HEK293 (cell line): ENCODE measurements around the gene COX19.

ENCODE experiments used
- CTCF ChIA-PET: fragments of 350-600 bp; formaldehyde crosslinking; extraction: SDS; loops from one replicate; lab custom pipeline; 2021; ENCODE audit warnings: antibody characterized with exemption; lab: Yijun Ruan, JAX
- POLR2A ChIA-PET: fragments of 300-600 bp; formaldehyde crosslinking; extraction: SDS; loops from one replicate; lab custom pipeline; 2020; ENCODE audit warnings: antibody characterized with exemption, inconsistent platforms; lab: Yijun Ruan, JAX
- H3K27ac ChIP-seq: fragments of 200-500 bp; sonication (Bioruptor generic); 2 replicates; pipeline ENCODE4 v1.5.1; 2014; ENCODE audit warnings: low read depth, low read length, control low read depth, inconsistent platforms; ENCODE audit errors: extremely low read depth
- H3K36me3 ChIP-seq, 2 experiments: fragments of 200-500 bp in 1 of 2; sonication (Bioruptor generic) in 1 of 2; 1 replicate in 1 of 2; 2 replicates in 1 of 2; pipeline ENCODE4 v1.5.1; 2014 to 2017; ENCODE audit warnings: inconsistent platforms in 2 of 2, low read length in 2 of 2; ENCODE audit not compliant: control insufficient read depth in 2 of 2, insufficient read depth in 1 of 2
- H3K4me1 ChIP-seq: fragments of 200-500 bp; sonication (Bioruptor generic); 2 replicates; pipeline ENCODE4 v1.5.1; 2014; ENCODE audit warnings: mild to moderate bottlenecking, low read length, inconsistent platforms; ENCODE audit not compliant: control insufficient read depth, insufficient read depth
- H3K4me3 ChIP-seq: 2 replicates; pipeline ENCODE4 v1.5.1; 2011; ENCODE audit warnings: low read depth, mild to moderate bottlenecking, control low read depth, low read length, moderate library complexity
- H3K9me3 ChIP-seq: fragments of 200-500 bp; sonication (Bioruptor generic); 2 replicates; pipeline ENCODE4 v1.5.1; 2014; ENCODE audit warnings: low read depth, low read length, inconsistent platforms; ENCODE audit not compliant: control insufficient read depth, insufficient read depth
- BCL11A ChIP-seq: fragments of 450-650 bp; formaldehyde crosslinking; IDR thresholded peaks from 2 replicates; pipeline ENCODE4 v1.5.1; 2016; ENCODE audit warnings: low read depth, missing biosample characterization, missing genetic modification characterization
- GLIS1 ChIP-seq: fragments of 450-650 bp; formaldehyde crosslinking; IDR thresholded peaks from 2 replicates; pipeline ENCODE4 v1.5.1; 2016; ENCODE audit warnings: missing biosample characterization, missing genetic modification characterization
- MEIS1 ChIP-seq: sonication (generic); formaldehyde crosslinking; IDR thresholded peaks from 2 replicates; pipeline ENCODE4 v1.8.1; 2022; ENCODE audit warnings: missing genetic modification reagents, mild to moderate bottlenecking, borderline replicate concordance
- SP2 ChIP-seq: fragments of 450-650 bp; formaldehyde crosslinking; IDR thresholded peaks from 2 replicates; pipeline ENCODE4 v1.5.1; 2016; ENCODE audit warnings: missing biosample characterization, missing genetic modification characterization
- WT1 ChIP-seq: fragments of 450-650 bp; formaldehyde crosslinking; IDR thresholded peaks from 2 replicates; pipeline ENCODE4 v1.5.1; 2016; ENCODE audit warnings: missing biosample characterization, missing genetic modification characterization
- ZBTB8A ChIP-seq: fragments of 450-650 bp; formaldehyde crosslinking; IDR thresholded peaks from 2 replicates; pipeline ENCODE4 v1.5.1; 2016; ENCODE audit warnings: missing biosample characterization, missing genetic modification characterization
- ZIC2 ChIP-seq: fragments of 450-650 bp; formaldehyde crosslinking; IDR thresholded peaks from 2 replicates; pipeline ENCODE4 v1.5.1; 2016; ENCODE audit warnings: missing biosample characterization, missing genetic modification characterization
- ZNF10 ChIP-seq: fragments of 450-650 bp; formaldehyde crosslinking; IDR thresholded peaks from 2 replicates; pipeline ENCODE4 v1.5.1; 2017; ENCODE audit warnings: missing biosample characterization, missing genetic modification characterization
- ZNF155 ChIP-seq: fragments of 450-650 bp; formaldehyde crosslinking; IDR thresholded peaks from 2 replicates; pipeline ENCODE4 v1.5.1; 2016; ENCODE audit warnings: missing biosample characterization, missing genetic modification characterization
- ZNF354C ChIP-seq: fragments of 450-650 bp; formaldehyde crosslinking; IDR thresholded peaks from 2 replicates; pipeline ENCODE4 v1.5.1; 2016; ENCODE audit warnings: missing biosample characterization, missing genetic modification characterization, low read depth, borderline replicate concordance
- ZNF610 ChIP-seq: fragments of 450-650 bp; formaldehyde crosslinking; IDR thresholded peaks from 2 replicates; pipeline ENCODE4 v1.5.1; 2016; ENCODE audit warnings: missing biosample characterization, missing genetic modification characterization, borderline replicate concordance
- ZNF629 ChIP-seq: fragments of 450-650 bp; formaldehyde crosslinking; IDR thresholded peaks from 2 replicates; pipeline ENCODE4 v1.5.1; 2017; ENCODE audit warnings: missing biosample characterization, missing genetic modification characterization
- ZNF776 ChIP-seq: fragments of 450-650 bp; formaldehyde crosslinking; IDR thresholded peaks from 2 replicates; pipeline ENCODE4 v1.5.0; 2017; ENCODE audit warnings: missing biosample characterization, missing genetic modification characterization, borderline replicate concordance
- ZSCAN23 ChIP-seq: fragments of 450-650 bp; formaldehyde crosslinking; IDR thresholded peaks from 2 replicates; pipeline ENCODE4 v1.5.1; 2016; ENCODE audit warnings: missing biosample characterization, missing genetic modification characterization
- TF ChIP-seq, protein P1 (sequence below): fragments of 450-650 bp; formaldehyde crosslinking; IDR thresholded peaks from 2 replicates; pipeline ENCODE4 v1.5.1; 2017; ENCODE audit warnings: missing biosample characterization, missing genetic modification characterization
- TF ChIP-seq, protein P2 (sequence below): fragments of 450-650 bp; formaldehyde crosslinking; IDR thresholded peaks from 2 replicates; pipeline ENCODE4 v1.5.1; 2016; ENCODE audit warnings: missing biosample characterization, missing genetic modification characterization
- TF ChIP-seq, protein P3 (sequence below): fragments of 450-650 bp; formaldehyde crosslinking; IDR thresholded peaks from 2 replicates; pipeline ENCODE4 v1.5.1; 2016; ENCODE audit warnings: missing biosample characterization, missing genetic modification characterization

Gene COX19

DNA sequence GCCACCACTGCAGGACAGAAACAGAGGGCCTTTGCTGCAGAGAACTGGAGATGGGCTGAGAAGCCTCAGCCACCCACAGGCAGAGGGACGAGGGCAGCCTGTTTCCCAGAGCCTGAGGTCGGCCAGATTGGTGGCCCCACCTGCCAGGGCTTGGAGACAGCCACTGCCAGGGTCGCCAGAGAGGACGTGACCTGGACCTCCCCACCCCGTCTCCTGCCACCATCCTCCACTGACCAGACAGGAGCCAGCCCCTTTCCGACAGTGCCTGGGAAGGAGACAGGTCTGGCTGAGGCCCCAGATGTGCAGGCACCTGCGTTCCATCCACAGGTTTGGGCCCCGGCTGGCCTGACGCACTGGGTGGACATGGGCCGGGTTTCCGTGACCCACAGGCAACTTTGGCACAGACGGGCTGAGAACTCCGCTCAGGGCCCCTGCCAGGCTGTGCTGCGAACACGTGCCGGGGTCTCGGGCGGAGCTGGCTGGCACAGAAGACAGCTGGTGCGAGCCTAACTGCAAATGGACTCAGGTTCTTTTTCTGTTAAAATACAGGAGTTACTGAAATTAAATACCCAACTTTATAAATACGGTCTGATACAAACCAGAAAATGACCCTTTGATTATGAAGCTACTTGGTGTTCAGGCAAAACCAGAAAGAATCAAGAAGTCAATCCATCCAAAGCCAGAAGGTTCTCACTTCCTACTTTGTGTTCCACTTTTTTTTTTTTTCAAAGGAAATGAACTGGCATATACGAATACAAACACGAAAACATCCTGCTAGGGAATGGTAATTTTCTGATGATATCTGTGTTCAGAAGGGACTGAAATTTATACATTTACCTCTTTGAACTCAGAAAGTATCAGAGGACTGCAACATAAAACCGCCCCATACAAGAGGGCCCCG lies 6.9 kb downstream of the COX19 start (continued):
- TF ChIP-seq WT1 (tag by site-specific recombination) (no peak), ZNF10 (tag by site-specific recombination) (no peak)
- TF ChIP-seq, protein P1, sequence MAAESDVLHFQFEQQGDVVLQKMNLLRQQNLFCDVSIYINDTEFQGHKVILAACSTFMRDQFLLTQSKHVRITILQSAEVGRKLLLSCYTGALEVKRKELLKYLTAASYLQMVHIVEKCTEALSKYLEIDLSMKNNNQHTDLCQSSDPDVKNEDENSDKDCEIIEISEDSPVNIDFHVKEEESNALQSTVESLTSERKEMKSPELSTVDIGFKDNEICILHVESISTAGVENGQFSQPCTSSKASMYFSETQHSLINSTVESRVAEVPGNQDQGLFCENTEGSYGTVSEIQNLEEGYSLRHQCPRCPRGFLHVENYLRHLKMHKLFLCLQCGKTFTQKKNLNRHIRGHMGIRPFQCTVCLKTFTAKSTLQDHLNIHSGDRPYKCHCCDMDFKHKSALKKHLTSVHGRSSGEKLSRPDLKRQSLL = no peak
- TF ChIP-seq, all 188 proteins: peak for 0

DNA sequence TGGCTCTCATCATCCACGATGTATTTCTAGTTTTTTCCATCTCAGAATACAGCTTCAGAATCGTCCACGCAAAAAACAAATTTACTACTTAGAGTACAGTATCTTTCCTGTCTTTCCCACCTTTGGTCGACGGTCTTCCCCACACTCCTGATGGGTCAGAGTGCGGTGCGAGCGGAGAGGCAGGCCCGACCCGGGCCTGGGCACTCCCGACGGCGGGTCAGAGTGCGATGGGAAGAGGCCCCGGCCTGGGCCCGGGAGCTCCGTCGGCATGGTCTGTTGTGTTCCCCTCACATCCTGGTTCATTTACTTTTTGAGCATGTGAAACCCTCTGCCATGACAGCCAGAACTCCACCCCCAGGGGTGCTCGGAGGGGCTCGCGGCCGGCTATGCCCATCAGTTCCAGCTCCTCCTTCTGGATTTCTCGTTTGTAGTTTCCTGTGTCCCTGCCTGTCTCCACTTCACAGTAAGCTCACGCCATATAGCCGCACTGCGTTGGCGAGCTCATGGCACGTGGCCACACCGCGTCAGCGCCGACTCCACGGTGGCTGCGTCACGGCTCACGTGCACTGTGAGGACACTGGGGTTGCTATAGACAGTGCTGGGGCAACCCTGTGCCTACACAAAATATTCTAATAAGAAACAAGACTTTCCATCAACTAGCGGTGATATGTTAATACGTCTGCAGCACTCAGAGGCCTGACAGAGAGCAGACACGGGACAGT lies 7.8 kb downstream of the COX19 start:
- TF ChIP-seq, protein P2, sequence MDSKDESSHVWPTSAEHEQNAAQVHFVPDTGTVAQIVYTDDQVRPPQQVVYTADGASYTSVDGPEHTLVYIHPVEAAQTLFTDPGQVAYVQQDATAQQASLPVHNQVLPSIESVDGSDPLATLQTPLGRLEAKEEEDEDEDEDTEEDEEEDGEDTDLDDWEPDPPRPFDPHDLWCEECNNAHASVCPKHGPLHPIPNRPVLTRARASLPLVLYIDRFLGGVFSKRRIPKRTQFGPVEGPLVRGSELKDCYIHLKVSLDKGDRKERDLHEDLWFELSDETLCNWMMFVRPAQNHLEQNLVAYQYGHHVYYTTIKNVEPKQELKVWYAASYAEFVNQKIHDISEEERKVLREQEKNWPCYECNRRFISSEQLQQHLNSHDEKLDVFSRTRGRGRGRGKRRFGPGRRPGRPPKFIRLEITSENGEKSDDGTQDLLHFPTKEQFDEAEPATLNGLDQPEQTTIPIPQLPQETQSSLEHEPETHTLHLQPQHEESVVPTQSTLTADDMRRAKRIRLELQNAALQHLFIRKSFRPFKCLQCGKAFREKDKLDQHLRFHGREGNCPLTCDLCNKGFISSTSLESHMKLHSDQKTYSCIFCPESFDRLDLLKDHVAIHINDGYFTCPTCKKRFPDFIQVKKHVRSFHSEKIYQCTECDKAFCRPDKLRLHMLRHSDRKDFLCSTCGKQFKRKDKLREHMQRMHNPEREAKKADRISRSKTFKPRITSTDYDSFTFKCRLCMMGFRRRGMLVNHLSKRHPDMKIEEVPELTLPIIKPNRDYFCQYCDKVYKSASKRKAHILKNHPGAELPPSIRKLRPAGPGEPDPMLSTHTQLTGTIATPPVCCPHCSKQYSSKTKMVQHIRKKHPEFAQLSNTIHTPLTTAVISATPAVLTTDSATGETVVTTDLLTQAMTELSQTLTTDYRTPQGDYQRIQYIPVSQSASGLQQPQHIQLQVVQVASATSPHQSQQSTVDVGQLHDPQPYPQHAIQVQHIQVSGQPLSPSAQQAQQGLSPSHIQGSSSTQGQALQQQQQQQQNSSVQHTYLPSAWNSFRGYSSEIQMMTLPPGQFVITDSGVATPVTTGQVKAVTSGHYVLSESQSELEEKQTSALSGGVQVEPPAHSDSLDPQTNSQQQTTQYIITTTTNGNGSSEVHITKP (tag by site-specific recombination) = no peak
- no peak for TF ChIP-seq ZNF610 (tag by site-specific recombination)
- no peak for TF ChIP-seq ZSCAN23 (tag by site-specific recombination)
- TF ChIP-seq MEIS1 = no peak
- no peak for TF ChIP-seq ZIC2 (tag by site-specific recombination)
- TF ChIP-seq BCL11A = no peak
- no peak for TF ChIP-seq ZNF354C (tag by site-specific recombination)
- no peak for TF ChIP-seq ZNF155
- TF ChIP-seq ZNF629 (tag by site-specific recombination) = no peak
- TF ChIP-seq, protein P3, sequence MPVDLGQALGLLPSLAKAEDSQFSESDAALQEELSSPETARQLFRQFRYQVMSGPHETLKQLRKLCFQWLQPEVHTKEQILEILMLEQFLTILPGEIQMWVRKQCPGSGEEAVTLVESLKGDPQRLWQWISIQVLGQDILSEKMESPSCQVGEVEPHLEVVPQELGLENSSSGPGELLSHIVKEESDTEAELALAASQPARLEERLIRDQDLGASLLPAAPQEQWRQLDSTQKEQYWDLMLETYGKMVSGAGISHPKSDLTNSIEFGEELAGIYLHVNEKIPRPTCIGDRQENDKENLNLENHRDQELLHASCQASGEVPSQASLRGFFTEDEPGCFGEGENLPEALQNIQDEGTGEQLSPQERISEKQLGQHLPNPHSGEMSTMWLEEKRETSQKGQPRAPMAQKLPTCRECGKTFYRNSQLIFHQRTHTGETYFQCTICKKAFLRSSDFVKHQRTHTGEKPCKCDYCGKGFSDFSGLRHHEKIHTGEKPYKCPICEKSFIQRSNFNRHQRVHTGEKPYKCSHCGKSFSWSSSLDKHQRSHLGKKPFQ (tag by site-specific recombination) = no peak
- TF ChIP-seq ZBTB8A (tag by site-specific recombination) = no peak
- no peak for TF ChIP-seq GLIS1 (tag by site-specific recombination)
- no peak for TF ChIP-seq SP2 (tag by site-specific recombination)
- TF ChIP-seq ZNF776 (tag by site-specific recombination) = no peak
- H3K9me3 ChIP-seq = no peaks in the 10 kb centered on the region
- ChIA-PET CTCF (interaction anchor here (0.6 to 1.2 kb wide), 3 partner anchors 25 to 226 kb away, joined by 3 to 5 read pairs (median 3); no protein-coding TSS in a partner anchor), POLR2A (interaction anchor here (2.2 kb wide), 1 partner anchor 8 kb away, joined by 9 read pairs; the partner anchor contains the start of gene COX19)
- H3K4me3 ChIP-seq = no peak overlapping the region
- H3K4me1 ChIP-seq = no peaks in the 10 kb centered on the region
- no peak overlapping the region for H3K27ac ChIP-seq
- peaks cover 15 to 44% of the 10 kb centered on the region in 2 experiments; a peak in 2 of 3 replicates for H3K36me3 ChIP-seq
